HepG2 (cell line): Measurements from ENCODE around the gene SPC24. TPM values are rescaled to one million over a fixed set of nuclear protein-coding genes. Genes with fewer than 3 reads are reported as not detected.
A peak's percentile ranks its signal among the peaks of the same experiment; 100 is the strongest.

Experiments
- BHLHE40 ChIP-seq: IDR thresholded peaks from 2 replicates; pipeline ENCODE4 v1.6.1; 2011; ENCODE audit warnings: low read length, improper control_type of control experiment
- HNF4A ChIP-seq: sonication (generic); formaldehyde crosslinking; IDR thresholded peaks from 2 replicates; pipeline ENCODE4 v1.4.0; 2020; ENCODE audit warnings: missing genetic modification reagents
- MIXL1 ChIP-seq: IDR thresholded peaks from 2 replicates; pipeline ENCODE4 v1.6.1; 2016
- SKIL ChIP-seq: sonication (generic); formaldehyde crosslinking; IDR thresholded peaks from 2 replicates; pipeline ENCODE4 v1.8.0; 2022; ENCODE audit warnings: missing genetic modification reagents, mild to moderate bottlenecking, moderate library complexity, borderline replicate concordance
- SMARCE1 ChIP-seq: fragments of 450-650 bp; IDR thresholded peaks from 2 replicates; pipeline ENCODE4 v1.6.1; 2017; ENCODE audit warnings: borderline replicate concordance
- SRY ChIP-seq: sonication (generic); formaldehyde crosslinking; IDR thresholded peaks from 2 replicates; pipeline ENCODE4 v1.8.0; 2022; ENCODE audit warnings: mild to moderate bottlenecking, missing genetic modification reagents
- TCF12 ChIP-seq, 2 experiments: fragments of 450-650 bp in 1 of 2; sonication (generic) in 1 of 2; formaldehyde crosslinking in 1 of 2; IDR thresholded peaks; 2 replicates each; pipeline versions ENCODE4 v1.6.1 to v1.8.0; 2017 to 2022; ENCODE audit warnings: antibody characterized with exemption in 1 of 2, mild to moderate bottlenecking in 1 of 2, missing genetic modification reagents in 1 of 2, moderate library complexity in 1 of 2
- ZBTB3 ChIP-seq: sonication (generic); formaldehyde crosslinking; IDR thresholded peaks from 2 replicates; pipeline ENCODE4 v1.4.0; 2020; ENCODE audit warnings: low read depth, mild to moderate bottlenecking, moderate library complexity, missing genetic modification reagents, borderline replicate concordance
- ZFP36L1 ChIP-seq: sonication (generic); formaldehyde crosslinking; IDR thresholded peaks from 2 replicates; pipeline ENCODE4 v1.8.0; 2022; ENCODE audit warnings: mild to moderate bottlenecking, missing genetic modification reagents, moderate library complexity
- ZHX1 ChIP-seq: sonication (generic); formaldehyde crosslinking; IDR thresholded peaks from 2 replicates; pipeline ENCODE4 v1.8.1; 2022; ENCODE audit warnings: low read depth, mild to moderate bottlenecking, missing genetic modification reagents
- ZHX2 ChIP-seq, 2 experiments: sonication (generic) in 1 of 2; formaldehyde crosslinking in 1 of 2; IDR thresholded peaks; 2 replicates each; pipeline versions ENCODE4 v1.6.1 to v1.9.0; 2014 to 2022; ENCODE audit warnings: antibody characterized with exemption in 1 of 2, borderline replicate concordance in 1 of 2, inconsistent platforms in 1 of 2, low read depth in 1 of 2, missing genetic modification reagents in 1 of 2
- ZNF362 ChIP-seq: sonication (generic); formaldehyde crosslinking; IDR thresholded peaks from 2 replicates; pipeline ENCODE4 v1.4.0; 2020; ENCODE audit warnings: missing genetic modification reagents, mild to moderate bottlenecking, borderline replicate concordance
- ZNF414 ChIP-seq: sonication (generic); formaldehyde crosslinking; IDR thresholded peaks from 2 replicates; pipeline ENCODE4 v1.5.0; 2020; ENCODE audit warnings: missing genetic modification reagents
- ZNF570 ChIP-seq: sonication (generic); formaldehyde crosslinking; IDR thresholded peaks from 2 replicates; pipeline ENCODE4 v1.4.0; 2020; ENCODE audit warnings: mild to moderate bottlenecking, missing genetic modification reagents, borderline replicate concordance
- polyA plus RNA-seq, 8 experiments: library from polyadenylated mRNA; depleted of rRNA in 3 of 8; stranded (reverse) in 7 of 8; unstranded in 1 of 8; fragments of >200 nt; fragmentation: Illumina TruSeq in 4 of 8; extraction: Trizol in 4 of 8; gene quantifications; 2 replicates each; pipeline versions ENCODE4 v1.2.1 to v1.2.3, GENCODE V29; 2011 to 2016; ENCODE audit warnings: low read depth in 4 of 8, missing spikeins in 1 of 8, mixed read lengths in 1 of 8; ENCODE audit not compliant: insufficient read depth in 1 of 8
- total RNA-seq, 5 experiments: library from RNA; depleted of rRNA; stranded (reverse); fragments of >200 nt; fragmentation: Illumina TruSeq; extraction: Trizol; gene quantifications; 2 replicates each; pipeline ENCODE4 v1.2.3, GENCODE V29; 2016; ENCODE audit warnings: low read depth in 1 of 5

SPC24 gene
- total and polyA plus RNA-seq, 2 of the 13 experiments (the other 11 are each of a cell fraction or from before 2014, with no cell fraction given), result 10.0 to 46.2 TPM

DNA sequence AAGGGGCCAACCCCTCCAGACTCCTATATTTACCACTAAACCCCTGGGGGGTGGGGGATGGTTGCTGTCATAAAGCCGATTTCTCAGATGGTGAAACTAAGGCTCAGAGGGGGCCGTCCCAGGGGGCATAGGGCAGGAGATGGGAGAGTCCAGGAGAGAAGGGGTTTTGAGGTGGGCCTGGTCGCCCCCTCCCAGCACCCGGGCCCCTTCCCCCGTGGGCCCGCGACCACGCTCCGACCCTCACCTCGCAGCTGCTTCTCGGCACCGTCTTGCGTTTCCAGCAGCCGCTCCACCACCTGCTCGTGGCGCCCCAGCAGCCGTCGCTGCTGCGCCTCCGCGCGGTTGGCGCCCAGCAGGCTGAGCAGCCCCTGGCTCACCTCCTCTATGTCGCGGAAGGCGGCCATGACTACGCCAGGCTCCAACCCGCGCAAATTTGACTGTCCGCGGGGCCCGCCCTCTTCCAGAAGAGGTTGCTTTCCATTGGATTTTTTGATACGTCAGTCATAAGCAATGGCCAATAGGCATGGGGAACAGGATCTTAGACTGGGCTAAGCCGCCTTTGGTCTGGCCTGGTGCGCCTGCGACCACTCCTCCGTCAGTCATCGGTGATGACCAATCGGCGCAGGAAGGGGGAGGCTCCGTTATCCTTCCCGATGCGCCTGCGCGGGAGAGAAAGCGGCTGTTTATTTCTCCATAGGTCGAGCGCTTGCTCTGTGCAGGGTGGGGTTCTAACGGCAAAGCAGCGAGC lies at the start of gene SPC24 (continued):
- TF ChIP-seq HNF4A (CRISPR knock-in tag), result no peak
- no peak for TF ChIP-seq MIXL1
- TF ChIP-seq ZNF362 (CRISPR knock-in tag), result no peak; the same call in 1 of the 2 replicates
- TF ChIP-seq ZNF570 (CRISPR knock-in tag), result no peak
- peak; percentile 64; the same call in 1 of the 2 replicates for TF ChIP-seq ZFP36L1 (CRISPR knock-in tag)
- TF ChIP-seq ZNF414 (CRISPR knock-in tag), result no peak
- TF ChIP-seq SRY (CRISPR knock-in tag), result peak; percentile 31; the same call in 1 of the 2 replicates
- no peak for TF ChIP-seq SMARCE1
- TF ChIP-seq TCF12 (IDR thresholded peaks at IDR 0.05), result no peak
- 0 out of 2 replicates have a peak, but pooled peaks have one; percentile 65 for TF ChIP-seq TCF12 (CRISPR knock-in tag; IDR thresholded peaks at IDR 0.05)
- no peak for TF ChIP-seq SKIL (CRISPR knock-in tag)
- TF ChIP-seq ZHX1 (CRISPR knock-in tag), result no peak
- TF ChIP-seq ZHX2 (IDR thresholded peaks at IDR 0.05; ENCODE audit: low read depth), result no peak
- TF ChIP-seq ZHX2 (CRISPR knock-in tag; IDR thresholded peaks at IDR 0.05; ENCODE audit: borderline replicate concordance), result no peak
- no peak for TF ChIP-seq ZBTB3 (CRISPR knock-in tag)
- TF ChIP-seq BHLHE40, result no peak
